GM10266 (cell line): ENCODE results near the gene GOLGA7B.

Experiments
- DNase-seq: peaks from one replicate; pipeline ENCODE4 v3.0.0; 2012; ENCODE audit errors: extremely low spot score
- CTCF ChIP-seq: IDR thresholded peaks from 2 replicates; pipeline ENCODE4 v1.5.1; 2012; ENCODE audit warnings: mild to moderate bottlenecking, low read depth; ENCODE audit not compliant: control insufficient read depth, insufficient read depth; ENCODE audit errors: missing control alignments

Gene GOLGA7B

DNA sequence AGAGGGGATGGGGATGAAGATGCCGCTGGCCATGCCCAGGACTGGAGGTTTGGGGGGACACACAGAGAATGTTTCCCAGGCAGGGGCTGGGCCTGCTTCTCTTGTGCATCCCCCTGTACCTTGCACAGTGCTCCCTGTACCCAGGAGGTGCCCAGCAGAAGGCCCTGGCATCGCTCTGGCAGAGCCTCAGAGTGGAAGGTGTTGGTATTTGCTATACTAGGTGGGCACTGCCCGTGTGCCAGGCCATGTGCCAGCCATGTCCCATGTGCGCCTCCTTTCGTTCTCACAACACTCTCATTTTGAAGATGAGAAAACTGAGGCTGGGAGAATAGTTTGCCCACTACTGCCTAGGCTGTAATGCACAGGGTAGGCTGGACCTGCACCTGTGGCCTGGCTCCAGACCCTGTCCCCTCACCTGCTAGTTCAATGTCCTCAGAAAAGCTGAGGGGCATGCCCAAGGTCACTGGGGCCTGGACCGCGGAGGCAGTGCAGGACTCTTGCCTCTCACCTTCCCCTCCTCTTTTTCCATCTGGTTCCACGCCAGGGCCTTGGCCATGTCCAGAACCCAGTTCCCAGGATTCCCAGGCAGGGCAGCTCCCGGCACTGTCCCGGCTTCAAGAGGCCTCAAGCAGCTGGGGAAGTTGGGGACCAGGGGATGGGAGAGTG lies 64.7 kb downstream of the GOLGA7B start:
- TF ChIP-seq CTCF: no peak
- DNase-seq: no peak

DNA sequence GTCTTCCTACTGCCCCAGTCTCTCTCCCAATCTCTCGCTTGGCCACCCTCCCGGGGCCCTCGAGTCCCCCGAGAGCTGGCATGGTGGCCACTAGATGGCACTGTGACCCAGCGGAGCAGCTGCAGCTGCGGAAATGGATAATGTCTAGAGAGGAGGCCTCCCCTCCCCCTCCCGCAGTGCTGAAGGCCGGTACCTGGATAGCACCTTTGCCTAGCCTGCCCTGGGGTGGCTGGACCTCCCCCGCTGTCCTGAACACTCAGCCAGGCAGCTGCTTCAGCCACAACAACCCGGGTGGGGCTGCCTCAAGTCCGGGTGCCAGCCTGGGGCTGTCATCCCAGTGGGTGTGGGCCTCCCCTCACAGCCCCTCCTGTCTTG lies 65.2 kb downstream of the GOLGA7B start:
- DNase-seq: peak; percentile 80
- peak; percentile 86 for TF ChIP-seq CTCF

DNA sequence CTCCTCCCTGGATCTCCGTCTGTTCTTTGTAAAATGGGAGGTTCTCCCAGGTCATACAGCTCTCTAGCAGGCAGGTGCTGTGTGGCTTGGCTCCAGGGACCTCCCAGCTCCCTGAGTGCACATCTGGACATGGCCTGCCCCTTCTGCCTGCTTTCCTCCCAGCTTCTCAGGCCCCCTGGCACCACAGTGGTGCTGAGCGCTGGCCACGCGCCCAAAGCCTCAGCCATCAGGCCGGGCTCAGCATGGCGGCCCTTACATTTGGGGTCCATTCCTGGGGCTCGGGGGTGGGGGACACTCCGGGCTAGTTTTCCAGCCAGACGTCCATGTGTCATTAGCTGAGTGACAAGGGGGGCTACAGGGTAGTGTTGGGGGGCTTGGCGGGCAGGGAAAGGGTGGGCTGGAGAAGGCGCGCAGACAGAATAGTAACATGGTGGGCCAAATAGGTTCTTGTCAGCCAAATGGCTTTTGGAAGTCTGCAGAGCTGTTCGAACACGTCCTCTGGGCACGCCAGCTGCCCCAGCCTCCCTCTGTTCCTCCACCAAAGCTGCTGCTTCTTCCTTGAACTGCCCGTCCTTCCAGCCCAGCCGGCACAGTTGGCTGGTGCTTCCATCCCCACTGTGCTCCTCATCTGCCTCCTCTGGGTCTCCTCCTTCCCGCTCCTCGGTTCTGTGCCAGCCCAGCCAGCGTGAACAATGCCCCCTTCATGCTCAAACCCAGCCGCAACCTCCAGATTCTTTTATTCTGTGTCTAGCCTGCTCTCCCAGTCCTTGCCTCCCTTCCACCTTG lies 65.9 kb downstream of the GOLGA7B start:
- no peak for DNase-seq
- no peak for TF ChIP-seq CTCF

DNA sequence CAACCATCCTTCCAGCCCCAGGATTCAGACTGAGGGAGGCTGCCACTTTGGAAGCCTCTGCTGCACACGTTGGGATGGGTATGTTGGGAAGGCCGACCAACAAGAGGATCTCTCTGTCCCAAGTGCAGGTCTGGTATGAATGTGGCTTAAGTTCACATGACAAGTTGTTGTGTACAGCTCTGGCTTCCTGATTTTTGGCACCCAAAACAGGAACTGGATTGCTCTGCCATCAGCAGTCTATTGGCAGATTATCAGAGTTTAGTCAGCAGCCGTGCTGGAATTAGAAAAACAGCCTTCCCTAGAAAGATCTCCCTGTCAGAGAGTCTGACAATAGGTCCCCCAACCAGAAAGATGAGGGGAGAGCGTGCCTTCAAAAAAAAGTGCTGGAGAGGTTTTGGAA lies 66.9 kb downstream of the GOLGA7B start:
- DNase-seq: no peak

DNA sequence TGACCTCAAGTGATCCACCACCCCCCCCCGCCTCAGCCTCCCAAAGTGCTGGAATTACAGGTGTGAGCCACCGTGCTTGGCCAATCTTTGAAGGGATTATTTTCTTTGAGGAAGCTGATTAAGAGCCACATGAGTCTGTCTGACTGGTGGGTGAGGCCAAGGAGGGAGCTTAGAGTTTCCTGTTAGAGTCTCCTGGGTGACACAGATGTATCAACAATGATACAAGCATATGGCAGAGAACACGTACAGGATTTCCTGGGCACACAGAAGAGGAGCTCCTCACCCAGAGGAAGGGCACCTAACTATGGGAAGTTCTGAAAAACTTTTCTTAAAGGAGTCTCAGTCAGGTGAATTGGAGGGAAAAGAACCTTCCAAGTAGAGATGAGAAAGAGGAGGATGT lies 69.4 kb downstream of the GOLGA7B start:
- DNase-seq: no peak
- no peak for TF ChIP-seq CTCF

More for the DNA sequence above, 66.9 kb downstream of the GOLGA7B start:
- TF ChIP-seq CTCF: no peak

DNA sequence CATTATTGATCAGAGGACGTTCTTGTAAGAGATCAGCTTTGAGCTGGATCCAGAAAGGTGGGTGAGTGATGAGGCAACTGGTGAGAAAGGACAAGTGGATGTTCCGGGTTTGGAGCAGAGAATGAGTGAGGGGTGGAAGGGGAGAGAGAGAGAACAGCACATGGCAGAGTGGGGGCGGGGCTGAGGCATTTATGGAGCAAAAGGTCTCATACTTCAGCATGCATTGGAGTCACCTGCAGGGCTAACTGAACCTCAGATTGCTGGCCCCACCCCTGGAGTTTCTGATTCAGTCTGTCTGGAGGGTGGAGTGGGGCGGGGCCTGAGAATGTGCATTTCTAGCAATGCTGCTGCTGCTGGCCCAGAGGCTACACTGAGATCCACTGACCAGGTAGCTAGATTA lies 71.2 kb downstream of the GOLGA7B start:
- no peak for TF ChIP-seq CTCF
- DNase-seq: no peak
